Muscle of back (tissue), 13 donors: Measurements from ENCODE around the gene CDH12. TPM values are rescaled to one million over a fixed set of nuclear protein-coding genes. Genes with fewer than 3 reads are reported as not detected.
"Not testable (repeated sequence)": the region's sequence is repeated elsewhere in the genome, so short reads cannot be mapped to it uniquely, and the experiment has no call there.

ENCODE experiments used
- DNase-seq, 3 donors: peaks; one replicate each; pipeline versions ENCODE4 v3.0.0 to v3.0.0-alpha.2; 2013
- long read RNA-seq, 9 donors: transcript quantifications; one replicate each; lab custom pipeline, GENCODE V29; 2026
- polyA plus RNA-seq, 10 donors: library from polyadenylated mRNA; unstranded; fragments of 120-200 nt; gene quantifications; one replicate each; pipeline ENCODE4 v1.2.1, GENCODE V29; 2013; ENCODE audit not compliant: insufficient read length in 10 of 10

Gene CDH12
- polyA plus RNA-seq, result 1 to 10 TPM in 7 of 10 donors, under 1 TPM in 3; 0.24 to 3.5 (median 1.7) TPM
- long read RNA-seq, donor 1, result 0 reads
- long read RNA-seq, donor 2, partial matches to known transcripts, result 0 of 1 reads
- long read RNA-seq, donor 2, other reads (novel, unspliced or antisense), result 0 of 1 reads
- long read RNA-seq, donor 3, result 0 reads
- long read RNA-seq, donor 4, result 0 reads
- long read RNA-seq, donor 5, result 0 reads
- long read RNA-seq, donor 6, result 0 reads
- long read RNA-seq, donor 7, result 0 reads
- long read RNA-seq, donor 8, result 0 reads
- long read RNA-seq, donor 9, result 0 reads

DNA sequence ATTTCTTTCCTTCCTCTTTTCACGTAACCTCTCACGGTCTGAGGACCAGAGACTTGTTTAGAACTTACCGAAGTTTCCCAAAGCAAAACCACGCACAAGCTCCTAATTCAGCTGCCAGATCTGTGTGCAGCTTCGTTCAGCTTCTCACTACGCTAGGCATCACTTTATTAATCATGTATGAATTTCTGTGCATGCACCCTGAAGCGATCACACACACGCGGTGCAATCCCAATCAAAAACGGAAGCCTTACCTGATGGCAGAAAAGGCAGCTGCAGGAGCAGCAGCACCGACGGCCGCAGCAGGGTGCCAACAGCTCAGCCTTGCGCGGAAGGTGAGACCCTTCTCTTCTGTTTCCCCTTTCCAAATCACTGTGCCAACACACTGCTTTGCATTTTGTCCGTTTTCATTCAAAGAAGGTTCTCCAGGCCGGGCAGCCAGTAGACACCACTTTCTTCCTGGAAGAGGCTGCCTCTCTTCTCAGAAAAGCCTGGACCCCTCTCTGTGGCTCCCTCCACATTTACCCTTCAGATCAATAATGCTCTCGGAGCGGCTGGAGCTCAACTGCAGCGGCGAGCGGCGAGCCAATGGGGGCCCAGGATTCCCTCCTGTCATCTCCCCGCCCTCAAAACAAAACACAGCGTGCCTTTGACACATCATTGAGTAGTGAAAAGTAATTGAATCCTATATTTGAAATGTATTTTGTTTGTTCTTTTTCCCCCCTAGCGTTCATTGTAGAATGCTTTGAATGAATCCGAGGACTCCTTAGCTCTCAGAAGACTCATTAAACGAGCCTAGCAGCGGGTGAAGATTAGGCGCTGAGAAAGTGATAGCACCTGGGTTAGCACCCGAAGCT, at the start of gene CDH12:
Gene CDH12 (minus strand): TSS at position 538 of the 854 bp plus-strand sequence.
- DNase-seq, result peak in 2 of 3 donors; percentile 12 to 47

DNA sequence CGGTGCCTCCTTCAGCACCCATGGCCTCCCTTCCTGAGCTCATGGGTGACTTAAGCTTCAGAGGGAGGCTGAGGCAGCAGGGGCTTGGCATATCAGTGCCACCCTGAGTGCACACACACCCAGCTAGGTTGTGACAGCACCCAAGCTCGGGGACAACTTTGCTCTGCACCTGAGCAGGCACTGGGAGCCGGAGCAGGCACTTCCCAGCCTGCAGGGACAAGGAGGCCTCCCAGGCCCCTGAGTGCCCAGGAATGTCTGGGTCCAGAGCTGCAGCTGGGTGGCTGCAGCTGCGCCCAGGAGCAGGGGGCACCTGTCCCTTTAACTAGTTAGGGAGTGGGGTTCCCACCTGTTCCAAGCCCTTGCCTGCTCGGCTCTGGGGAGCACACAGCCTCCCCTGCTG, 48.7 kb upstream of the CDH12 start:
- DNase-seq, result no peak

DNA sequence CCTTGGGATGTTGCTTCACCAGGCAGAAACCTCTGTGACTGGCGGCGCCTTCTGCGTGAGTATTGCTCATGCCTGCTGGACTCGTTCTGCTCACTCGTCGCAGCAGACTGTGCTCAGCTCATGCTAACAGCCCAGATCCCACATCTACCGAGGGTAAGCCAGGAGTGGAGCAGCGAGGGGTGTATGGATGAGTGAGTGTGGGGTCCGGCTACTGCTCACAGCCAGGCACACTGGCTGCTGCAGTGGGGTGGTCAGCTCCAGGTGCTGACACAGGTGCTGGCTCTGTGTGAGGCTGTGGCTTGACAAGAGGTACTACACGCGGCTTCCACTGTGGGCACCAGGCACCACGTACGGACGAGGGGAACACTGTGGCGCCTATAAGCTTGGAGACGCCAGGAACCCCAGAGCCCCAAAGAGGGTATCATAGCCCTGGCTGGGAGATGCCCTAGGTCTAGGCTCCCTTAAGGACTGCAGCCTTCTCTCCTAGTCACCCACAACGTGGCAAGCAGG, 47.7 kb upstream of the CDH12 start:
- DNase-seq, result no peak

DNA sequence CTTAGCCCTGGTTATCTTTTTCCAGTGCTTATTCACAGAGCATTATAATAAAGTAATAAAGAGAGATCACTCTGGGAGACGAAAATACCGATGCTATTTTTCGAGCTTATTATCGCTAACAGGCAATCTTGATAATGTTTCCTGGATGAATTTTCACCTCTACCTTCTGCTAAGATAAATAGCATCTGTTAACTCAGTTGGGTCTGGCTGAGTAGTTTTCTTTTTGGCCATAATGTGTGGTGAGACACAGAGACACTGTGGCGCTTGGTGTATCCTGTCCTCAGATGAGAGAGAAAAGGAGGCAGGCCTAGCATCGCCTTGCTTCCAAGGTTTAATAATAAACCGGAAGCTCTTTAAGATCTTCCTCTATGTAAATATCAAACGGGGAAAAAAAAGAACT, 46.2 kb upstream of the CDH12 start:
- no peak for DNase-seq

DNA sequence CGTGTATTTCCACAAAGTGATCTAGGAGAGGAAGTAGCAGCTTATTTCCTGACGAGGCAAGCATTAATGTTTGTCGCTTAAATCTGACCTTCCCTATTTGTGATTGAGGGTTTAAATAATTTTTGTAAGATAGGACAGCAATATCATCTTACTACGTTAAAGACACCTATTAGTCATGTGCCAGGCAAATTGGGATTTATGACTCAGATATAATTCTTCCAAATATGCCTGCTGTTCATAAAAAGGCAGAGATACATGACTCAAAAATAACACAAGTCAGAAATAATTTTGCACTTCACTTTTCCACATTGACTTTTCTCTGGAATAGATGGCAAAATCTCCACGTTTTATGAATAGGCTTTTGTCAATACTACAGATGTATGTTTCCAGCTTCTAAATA, 43.0 kb upstream of the CDH12 start:
- no peak for DNase-seq

DNA sequence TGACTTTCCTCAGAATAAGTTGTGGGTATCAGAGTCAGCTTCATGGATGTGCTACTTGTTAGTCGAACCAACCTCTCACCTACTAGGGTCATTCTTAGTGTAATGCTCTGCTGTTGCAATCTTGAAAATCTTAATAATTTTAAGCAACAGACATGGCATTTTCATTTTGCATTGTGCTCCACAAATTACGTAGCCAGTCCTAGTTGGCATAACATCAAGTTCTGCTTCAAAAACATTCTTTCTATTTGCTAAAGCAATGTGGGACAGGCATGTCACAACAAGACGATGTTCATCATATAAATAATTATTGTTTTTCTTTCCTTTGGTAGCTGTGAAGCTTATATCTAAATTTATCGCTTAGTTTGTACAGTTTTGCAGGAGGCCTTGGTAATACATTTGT, 39.3 kb upstream of the CDH12 start:
- DNase-seq, result no peak

DNA sequence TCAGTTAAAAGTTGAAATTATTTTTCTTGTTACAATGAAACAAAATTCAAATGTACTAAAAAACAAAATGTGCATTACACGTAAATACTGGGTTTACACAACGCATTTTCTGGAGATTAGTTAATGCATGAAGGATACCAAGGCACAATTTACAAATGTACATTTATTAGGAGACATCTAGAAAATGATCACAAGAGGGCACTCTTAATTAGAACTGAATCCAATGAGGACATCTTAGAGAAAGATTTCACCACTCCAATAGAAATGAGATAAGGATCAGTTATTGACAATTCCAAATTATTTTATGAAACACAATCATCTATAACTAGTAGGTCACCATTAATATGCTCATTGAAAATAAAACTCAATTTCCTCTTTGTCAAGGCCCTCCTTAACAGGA, 36.6 kb upstream of the CDH12 start:
- DNase-seq, result no peak

DNA sequence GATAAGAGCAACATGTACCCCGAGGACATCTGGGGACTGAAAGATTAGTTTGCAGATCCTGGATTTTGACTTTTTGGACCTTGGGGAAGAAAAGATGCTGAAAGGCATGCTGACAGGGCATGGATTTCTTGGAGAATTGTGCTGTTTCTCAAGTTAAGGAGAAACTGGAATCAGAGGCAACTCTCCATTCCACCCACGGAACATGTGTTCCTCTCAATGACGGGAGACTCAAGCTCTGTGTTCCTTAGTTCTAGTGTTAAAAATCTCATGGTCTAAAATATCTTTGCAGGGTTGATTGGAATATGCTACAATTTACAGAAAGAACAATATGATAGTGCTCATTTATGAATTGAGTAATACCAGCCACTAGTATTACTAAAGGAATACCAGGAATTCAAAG, 34.4 kb upstream of the CDH12 start:
- DNase-seq, result no peak

DNA sequence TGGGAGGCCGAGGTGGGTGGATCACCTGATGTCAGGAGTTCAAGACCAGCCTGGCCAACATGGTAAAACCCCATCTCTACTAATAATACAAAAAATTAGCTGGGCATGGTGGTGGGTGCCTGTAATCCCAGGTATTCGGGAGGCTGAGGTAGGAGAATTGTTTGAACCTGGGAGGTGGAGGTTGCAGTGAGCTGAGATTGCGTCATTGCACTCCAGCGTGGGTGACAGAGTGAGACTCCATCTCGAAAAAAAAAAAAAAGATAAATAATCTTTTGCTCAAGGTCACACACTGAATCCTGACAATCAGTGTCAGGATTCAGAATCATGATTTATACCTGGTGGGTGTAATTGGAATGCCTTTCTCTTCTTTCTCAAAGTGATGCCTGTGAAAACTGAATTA, 5.8 kb upstream of the CDH12 start:
- not testable (repeated sequence) for DNase-seq

DNA sequence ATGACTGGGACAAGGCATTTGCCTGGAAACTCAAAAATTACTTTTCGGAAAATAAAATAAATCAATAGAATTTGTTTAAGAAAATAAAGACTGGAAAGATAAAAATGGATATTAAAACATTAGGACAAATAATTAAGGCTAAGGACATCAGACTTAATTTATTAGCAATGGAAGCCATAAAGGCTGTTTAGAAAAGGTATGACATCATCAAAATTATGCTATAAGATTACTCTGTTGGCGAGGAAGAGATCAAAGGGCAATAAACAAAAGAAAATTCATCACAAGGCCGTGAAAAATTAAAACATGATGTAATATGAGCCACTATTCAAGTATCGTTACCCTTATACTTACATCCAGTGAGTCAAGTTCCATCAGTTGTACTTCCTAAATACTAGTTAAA, 2.7 kb upstream of the CDH12 start:
- DNase-seq, result no peak

DNA sequence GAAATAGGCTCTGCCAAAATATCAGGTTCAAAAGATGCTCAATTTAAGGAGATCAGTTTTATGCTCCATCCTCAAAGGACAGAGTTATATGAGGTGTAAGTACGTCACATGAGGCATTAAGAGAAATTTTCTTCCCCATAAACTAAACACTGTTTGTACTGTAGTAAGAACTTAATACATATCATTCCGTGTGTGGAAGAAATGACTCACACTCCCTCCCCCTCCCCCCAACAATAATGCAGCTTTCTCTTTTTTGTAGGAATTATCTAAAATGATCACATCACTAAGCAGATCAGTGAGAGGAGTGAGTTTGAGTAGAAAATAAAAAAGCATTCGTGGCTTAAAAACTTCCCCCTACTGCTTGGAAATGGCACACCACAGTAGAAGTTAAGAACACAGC, 2.2 kb downstream of the CDH12 start:
- no peak for DNase-seq

DNA sequence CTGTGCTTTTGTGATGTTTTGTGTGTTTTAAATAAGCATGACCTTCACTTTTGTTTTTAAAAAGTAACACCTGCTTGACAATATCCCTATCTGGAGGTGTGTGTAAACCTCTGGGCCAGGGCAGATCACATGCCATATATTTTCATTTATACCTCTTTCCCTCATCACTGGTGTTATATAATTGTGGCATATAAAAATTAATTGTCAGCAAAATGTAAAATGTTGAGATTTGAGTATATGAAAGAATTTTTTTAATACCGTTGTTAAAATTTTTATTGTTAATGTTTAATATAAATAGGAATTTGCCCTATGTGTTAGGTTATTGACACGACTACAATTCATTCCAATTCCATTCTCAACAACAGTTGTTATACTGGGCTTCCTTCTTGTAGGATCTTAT, 6.5 kb downstream of the CDH12 start:
- no peak for DNase-seq

DNA sequence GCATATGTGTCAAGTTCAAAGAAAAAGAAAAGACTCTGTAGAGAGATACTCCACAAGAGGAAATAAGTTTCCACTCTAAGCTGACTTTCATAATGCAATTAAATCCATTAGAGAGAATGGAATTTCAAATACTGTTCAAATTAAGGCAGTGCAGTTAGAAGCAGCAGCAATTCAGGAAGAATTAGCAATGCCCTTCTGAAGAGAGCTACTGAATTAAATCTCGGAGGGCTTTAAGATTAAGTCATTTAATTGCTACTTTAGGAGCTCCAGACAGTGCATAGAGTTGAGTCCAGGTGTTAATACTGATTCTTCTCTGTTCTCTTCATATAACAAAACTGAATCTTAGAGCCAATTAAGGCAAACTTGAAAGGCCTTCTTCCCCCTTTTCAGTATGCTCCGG, 8.5 kb downstream of the CDH12 start:
- DNase-seq, result no peak

DNA sequence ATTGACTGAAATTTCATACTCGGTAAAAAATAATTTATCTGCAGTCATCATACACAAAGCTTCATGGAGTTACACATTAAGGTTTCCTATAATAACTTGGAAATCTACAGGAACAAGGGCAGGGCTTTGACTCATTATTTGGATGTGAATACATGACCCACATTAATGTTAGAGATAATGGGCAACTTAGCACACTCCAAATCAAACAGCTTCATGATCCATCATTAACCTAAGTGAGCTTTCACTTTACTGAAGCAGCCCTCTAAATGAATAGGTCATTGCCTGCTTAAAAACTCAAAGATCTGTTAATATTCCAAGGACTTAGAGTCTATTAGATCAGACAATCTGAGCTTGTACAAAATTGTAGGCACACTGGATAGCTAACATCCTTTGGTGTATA, 9.0 kb downstream of the CDH12 start:
- DNase-seq, result no peak

DNA sequence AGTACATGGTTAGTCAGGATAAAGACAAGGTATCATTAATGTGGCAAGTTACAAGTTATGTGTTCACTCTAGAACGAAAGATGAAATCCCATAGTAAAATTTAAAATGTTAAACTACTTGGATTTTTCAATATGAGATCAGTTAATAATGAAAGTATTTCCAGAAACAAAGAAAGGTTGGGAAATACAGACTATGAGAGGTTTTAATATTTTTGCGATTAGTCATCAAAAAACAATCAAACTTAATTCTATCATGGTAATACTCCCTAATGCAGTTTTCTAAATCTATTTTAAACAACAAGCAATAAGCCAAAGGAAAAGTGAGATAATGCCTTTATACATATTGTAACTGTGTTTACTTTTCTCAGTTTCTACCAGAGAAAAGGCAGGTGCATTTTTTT, 10.6 kb downstream of the CDH12 start:
- DNase-seq, result no peak

DNA sequence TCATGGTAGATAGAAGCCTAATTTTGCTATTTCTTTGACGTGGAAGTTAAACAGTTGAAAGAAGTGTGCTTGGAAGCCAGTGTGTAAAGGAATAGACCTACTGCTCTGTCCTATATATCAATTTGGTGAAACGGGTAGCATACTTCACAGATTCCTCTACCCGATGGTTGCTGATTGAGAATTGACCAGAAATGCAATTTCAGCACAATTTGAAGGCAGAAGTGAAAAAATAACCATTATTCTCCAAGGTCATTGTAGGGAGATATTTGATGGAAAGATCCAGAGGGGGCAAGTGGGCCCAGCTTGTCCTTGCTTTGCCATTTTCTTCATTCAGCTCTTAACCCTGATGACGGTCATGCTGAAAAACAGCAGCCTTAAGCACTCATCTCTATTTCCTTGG, 15.3 kb downstream of the CDH12 start:
- no peak for DNase-seq

DNA sequence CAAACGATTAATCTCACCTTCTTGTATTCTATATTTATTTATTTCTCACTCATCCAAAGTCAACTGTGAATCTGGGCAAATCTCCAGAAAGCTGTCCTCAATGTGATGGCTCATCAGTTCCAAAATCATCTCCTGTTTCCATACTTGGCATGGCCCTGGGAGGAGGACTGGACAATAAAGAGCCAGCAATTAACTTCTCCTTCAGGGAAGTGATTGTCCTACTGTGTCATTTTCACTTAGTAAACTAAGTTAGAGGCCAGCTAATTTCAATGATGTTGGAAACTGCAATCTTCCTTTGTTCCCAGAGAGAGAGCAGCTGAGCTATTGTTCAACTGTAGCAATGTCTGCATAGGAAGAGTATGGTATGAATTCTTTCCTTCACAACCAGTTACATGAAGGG, 17.5 kb downstream of the CDH12 start:
- DNase-seq, result no peak

DNA sequence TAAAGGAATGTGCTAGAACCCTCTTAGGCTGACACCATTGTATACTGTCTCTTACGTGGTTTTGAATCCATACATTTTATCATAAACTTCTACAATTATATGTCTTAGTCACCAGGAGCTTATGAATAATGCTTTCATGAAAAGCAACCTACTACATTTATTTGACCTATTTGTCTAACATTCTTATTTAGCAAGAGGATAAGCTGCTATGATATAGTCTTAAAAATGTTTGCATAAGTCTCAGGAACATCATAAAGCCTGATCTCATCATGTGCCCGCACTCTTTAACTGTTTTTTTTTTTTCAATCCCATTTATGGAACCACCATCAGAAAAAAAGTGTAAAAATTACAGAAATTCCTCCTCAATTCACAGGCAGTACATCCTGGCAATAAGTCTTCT, 59.7 kb downstream of the CDH12 start:
- no peak for DNase-seq

DNA sequence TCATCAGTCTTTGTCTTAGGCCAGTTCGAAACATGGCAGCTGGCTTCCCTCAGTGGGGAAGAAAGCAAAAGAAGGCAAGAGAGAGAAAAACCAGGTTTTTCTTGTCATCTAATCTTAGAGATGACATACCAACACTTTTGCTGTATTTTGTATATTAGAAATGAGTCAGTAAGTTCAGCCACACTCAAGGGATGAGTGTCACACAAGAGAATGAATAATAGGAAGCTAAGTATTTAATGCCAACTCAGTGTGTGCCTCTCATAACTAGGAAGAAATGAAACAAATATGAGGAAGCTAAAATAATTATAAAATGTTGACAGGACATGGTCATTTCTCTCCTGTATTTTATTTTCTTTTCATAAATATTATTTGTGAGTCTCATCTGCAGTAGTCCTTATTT, 65.3 kb downstream of the CDH12 start:
- no peak for DNase-seq

DNA sequence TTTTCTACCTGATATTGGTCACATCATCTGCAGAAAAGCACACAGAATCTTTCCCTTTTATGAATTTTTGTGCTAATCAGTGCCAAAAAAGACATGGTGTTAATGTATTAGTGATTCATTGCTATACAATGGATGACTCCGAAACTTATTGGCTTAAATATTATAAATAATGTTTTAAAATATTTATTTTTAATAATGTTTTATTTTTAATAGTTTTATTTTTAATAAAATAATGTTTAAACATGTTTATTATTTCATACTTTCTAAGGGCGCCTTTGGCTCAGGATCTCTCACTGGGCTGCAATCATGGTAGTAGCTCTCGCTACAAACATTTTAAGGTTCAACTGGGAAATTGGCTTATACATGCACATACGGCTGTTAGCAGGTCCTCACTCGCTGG, 65.7 kb downstream of the CDH12 start:
- DNase-seq, result no peak

DNA sequence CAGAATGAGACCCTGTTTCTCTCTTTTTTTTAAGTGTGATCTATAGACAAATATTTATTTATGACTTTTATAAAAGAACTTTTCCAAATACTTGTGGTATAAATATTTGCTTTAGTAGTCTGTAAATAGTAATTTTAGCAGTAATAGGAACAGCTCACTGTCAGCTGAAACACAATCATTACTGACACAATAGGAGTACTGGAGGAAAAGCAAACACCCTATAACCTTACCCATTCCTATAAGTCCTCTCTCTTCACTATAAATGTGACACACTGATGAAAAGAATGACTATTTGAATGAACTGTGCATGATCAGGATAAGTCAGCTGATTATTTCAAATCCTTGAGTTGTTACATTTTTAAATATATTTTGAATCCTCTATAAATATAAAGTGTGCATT, 72.4 kb downstream of the CDH12 start:
- DNase-seq, result no peak

DNA sequence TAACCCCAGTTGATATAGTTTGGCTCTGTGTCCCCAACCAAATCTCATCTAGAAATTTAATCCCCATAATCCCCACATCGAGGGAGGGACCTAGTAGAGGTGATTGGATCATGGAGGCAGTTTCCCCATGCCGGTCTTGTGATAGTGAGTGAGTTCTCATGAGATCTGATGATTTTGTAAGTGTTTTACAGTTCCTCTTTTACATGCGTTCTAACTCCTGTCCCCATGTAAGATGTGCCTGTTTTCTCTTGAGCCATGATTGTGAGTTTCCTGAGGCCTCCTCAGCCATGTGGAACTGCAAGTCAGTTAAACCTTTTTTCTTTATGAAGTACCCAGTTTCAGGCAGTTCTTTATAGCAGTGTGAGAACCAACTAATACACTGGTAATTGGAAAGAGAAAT, 73.6 kb downstream of the CDH12 start:
- no peak for DNase-seq

DNA sequence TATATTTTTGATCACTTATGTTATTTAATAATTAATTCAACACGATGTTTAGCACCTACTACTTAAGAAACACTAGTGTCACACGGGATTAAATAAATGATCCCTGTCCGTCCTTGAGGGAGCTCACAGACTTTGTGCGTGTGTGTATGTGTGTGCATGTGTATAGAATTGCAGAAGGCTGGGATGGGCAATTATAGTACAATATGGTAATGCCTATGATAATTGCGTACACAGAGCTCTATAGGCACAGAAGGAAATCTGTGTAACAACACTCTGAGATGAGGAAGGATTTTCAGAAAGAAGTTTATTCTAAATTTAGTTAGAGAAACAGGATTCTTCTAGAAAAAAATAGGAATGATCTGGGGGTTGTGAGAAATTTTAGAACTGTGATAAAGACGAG, 76.9 kb downstream of the CDH12 start:
- no peak for DNase-seq
